ENCODE results near the gene GSDME. TPM values are rescaled to one million over a fixed set of nuclear protein-coding genes. Genes with fewer than 3 reads are reported as not detected.

Gene GSDME
- total and polyA plus RNA-seq, 4 donors: 3.2 to 4.0 (median 3.7) TPM

- H3K27me3 ChIP-seq (ENCODE audit: control insufficient read depth in 4 of 4, insufficient read depth in 4 of 4, low read length in 3 of 4): no peaks in the 10 kb centered on the region
- WGBS: 30% methylated on average over 4 of the region's 4 CpGs
- peak; percentile 39 for DNase-seq (ENCODE audit: low spot score)
- H3K4me3 ChIP-seq (ENCODE audit: low read depth in 1 of 3, low read length in 3 of 3): no peak overlapping the region
- peaks cover 0 to 15% (median 7%) of the 10 kb centered on the region in 4 donors for H3K4me1 ChIP-seq (ENCODE audit: control insufficient read depth in 4 of 4, insufficient read depth in 4 of 4, low read length in 3 of 4)
- no peak for TF ChIP-seq REST (IDR thresholded peaks at IDR 0.05)
- no peak for TF ChIP-seq MAX (IDR thresholded peaks at IDR 0.05)
- TF ChIP-seq CTCF (IDR thresholded peaks at IDR 0.05; ENCODE audit: low read depth, low read length, missing input control): peak; percentile 67
- peak; percentile 81 to 85 for TF ChIP-seq RAD21 (IDR thresholded peaks at IDR 0.05)
- TF ChIP-seq TAF1 (conservative IDR thresholded peaks at IDR 0.05): no peak
- H3K27ac ChIP-seq (ENCODE audit: low read depth in 1 of 2, low read length in 2 of 2): no peak overlapping the region
- H3K9ac ChIP-seq (ENCODE audit: low read depth in 1 of 2, low read length in 2 of 2): no peak overlapping the region
- no peaks in the 10 kb centered on the region for H3K36me3 ChIP-seq (ENCODE audit: control insufficient read depth in 4 of 4, insufficient read depth in 3 of 4, low read depth in 1 of 4, low read length in 3 of 4)
- no peaks in the 10 kb centered on the region for H3K9me3 ChIP-seq (ENCODE audit: control insufficient read depth in 4 of 4, low read length in 3 of 4)
Measured at GRCh38 chr7:24665564-24666294, 91.5 kb downstream of the GSDME start.

GRCh38 chr7:24660546-24660945 is 96.7 kb downstream of the GSDME start:
- Histone ChIP-seq H3K36me3 (ENCODE audit: control insufficient read depth in 4 of 4, insufficient read depth in 3 of 4, low read depth in 1 of 4, low read length in 3 of 4) (no peaks in the 10 kb centered on the region), H3K9ac (ENCODE audit: low read depth in 1 of 2, low read length in 2 of 2) (no peak overlapping the region), H3K4me1 (ENCODE audit: control insufficient read depth in 4 of 4, insufficient read depth in 4 of 4, low read length in 3 of 4) (peaks cover 0 to 4% (median 0%) of the 10 kb centered on the region in 4 donors), H3K27me3 (ENCODE audit: control insufficient read depth in 4 of 4, insufficient read depth in 4 of 4, low read length in 3 of 4) (no peaks in the 10 kb centered on the region), H3K27ac (ENCODE audit: low read depth in 1 of 2, low read length in 2 of 2) (no peak overlapping the region), H3K9me3 (ENCODE audit: control insufficient read depth in 4 of 4, low read length in 3 of 4) (no peaks in the 10 kb centered on the region), H3K4me3 (ENCODE audit: low read depth in 1 of 3, low read length in 3 of 3) (no peak overlapping the region)
- WGBS: 60% methylated on average over 2 of the region's 2 CpGs
- no peak for DNase-seq (ENCODE audit: low spot score)
- TF ChIP-seq FOXA2 (IDR thresholded peaks at IDR 0.05) (no peak), RXRA (IDR thresholded peaks at IDR 0.05) (peak in 1 of 2 donors; percentile 22)

- 95% methylated on average over 2 of the region's 2 CpGs for WGBS
- Histone ChIP-seq H3K9ac (ENCODE audit: low read depth in 1 of 2, low read length in 2 of 2) (no peak overlapping the region), H3K4me1 (ENCODE audit: control insufficient read depth in 4 of 4, insufficient read depth in 4 of 4, low read length in 3 of 4) (peaks cover 0 to 4% (median 0%) of the 10 kb centered on the region in 4 donors), H3K36me3 (ENCODE audit: control insufficient read depth in 4 of 4, insufficient read depth in 3 of 4, low read depth in 1 of 4, low read length in 3 of 4) (no peaks in the 10 kb centered on the region), H3K27ac (ENCODE audit: low read depth in 1 of 2, low read length in 2 of 2) (no peak overlapping the region), H3K9me3 (ENCODE audit: control insufficient read depth in 4 of 4, low read length in 3 of 4) (no peaks in the 10 kb centered on the region), H3K4me3 (ENCODE audit: low read depth in 1 of 3, low read length in 3 of 3) (no peak overlapping the region), H3K27me3 (ENCODE audit: control insufficient read depth in 4 of 4, insufficient read depth in 4 of 4, low read length in 3 of 4) (no peaks in the 10 kb centered on the region)
- no peak for DNase-seq (ENCODE audit: low spot score)
- TF ChIP-seq ZBTB33 (IDR thresholded peaks at IDR 0.05): no peak
- TF ChIP-seq NR2F2 (IDR thresholded peaks at IDR 0.05): no peak
- no peak for TF ChIP-seq JUND (IDR thresholded peaks at IDR 0.05)
- TF ChIP-seq MAX (IDR thresholded peaks at IDR 0.05): no peak
- no peak for TF ChIP-seq EGR1 (IDR thresholded peaks at IDR 0.05; ENCODE audit: low read depth in 2 of 2)
- no peak for TF ChIP-seq FOXA2 (IDR thresholded peaks at IDR 0.05)
- TF ChIP-seq RXRA (IDR thresholded peaks at IDR 0.05): no peak
- no peak for TF ChIP-seq ATF3 (IDR thresholded peaks at IDR 0.05)
- TF ChIP-seq FOXA1 (IDR thresholded peaks at IDR 0.05): no peak
- TF ChIP-seq RAD21 (IDR thresholded peaks at IDR 0.05): no peak
- no peak for TF ChIP-seq CTCF (IDR thresholded peaks at IDR 0.05; ENCODE audit: low read depth, low read length, missing input control)
- no peak for TF ChIP-seq HNF4A (conservative IDR thresholded peaks at IDR 0.05)
- no peak for TF ChIP-seq YY1 (IDR thresholded peaks at IDR 0.05)
- no peak for TF ChIP-seq TAF1 (conservative IDR thresholded peaks at IDR 0.05)
- no peak for TF ChIP-seq SP1 (IDR thresholded peaks at IDR 0.05)
- no peak for TF ChIP-seq HNF4G (IDR thresholded peaks at IDR 0.05)
Measured at GRCh38 chr7:24659505-24659904, 97.8 kb downstream of the GSDME start.

Measured in liver (tissue), 9 donors.